Stomach (tissue), 4 donors: ENCODE results near the gene FNBP1.

ENCODE experiments used
- CTCF ChIP-seq, 7 experiments: fragments of 450-650 bp in 4 of 7; fragments of 200-600 bp in 3 of 7; sonication (generic) in 3 of 7; IDR thresholded peaks; one replicate each; pipeline ENCODE4 v1.5.1; 2016 to 2019; ENCODE audit warnings: antibody characterized with exemption in 7 of 7, control low read depth in 2 of 7, mild to moderate bottlenecking in 1 of 7
- POLR2A ChIP-seq, 4 donors: fragments of 450-650 bp; IDR thresholded peaks; one replicate each; pipeline ENCODE4 v1.6.1; 2016; ENCODE audit warnings: antibody characterized with exemption in 4 of 4, control low read depth in 2 of 4, mild to moderate bottlenecking in 1 of 4, moderate library complexity in 1 of 4

GRCh38 chr9:129918296-129918950 is 124.6 kb downstream of the FNBP1 start:
- TF ChIP-seq CTCF (IDR thresholded peaks at IDR 0.05) (no peak), POLR2A (IDR thresholded peaks at IDR 0.05) (no peak)
